DMS153 (cell line): ENCODE data around the gene TBX5.

ENCODE experiments used
- DNase-seq: peaks from one replicate; lab custom pipeline; 2025; lab: John Stamatoyannopoulos, UW

TBX5 gene

GRCh38 chr12:114405519-114406271, at the start of gene TBX5:
Gene TBX5, minus strand, starts transcription at chr12:114406144. Its CDS starts 2,246 bp downstream, at chr12:114403898.
- no peak for DNase-seq

- DNase-seq, result no peak
These were observed 45.7 kb upstream of the TBX5 start for GRCh38 chr12:114451657-114452056.

DNA sequence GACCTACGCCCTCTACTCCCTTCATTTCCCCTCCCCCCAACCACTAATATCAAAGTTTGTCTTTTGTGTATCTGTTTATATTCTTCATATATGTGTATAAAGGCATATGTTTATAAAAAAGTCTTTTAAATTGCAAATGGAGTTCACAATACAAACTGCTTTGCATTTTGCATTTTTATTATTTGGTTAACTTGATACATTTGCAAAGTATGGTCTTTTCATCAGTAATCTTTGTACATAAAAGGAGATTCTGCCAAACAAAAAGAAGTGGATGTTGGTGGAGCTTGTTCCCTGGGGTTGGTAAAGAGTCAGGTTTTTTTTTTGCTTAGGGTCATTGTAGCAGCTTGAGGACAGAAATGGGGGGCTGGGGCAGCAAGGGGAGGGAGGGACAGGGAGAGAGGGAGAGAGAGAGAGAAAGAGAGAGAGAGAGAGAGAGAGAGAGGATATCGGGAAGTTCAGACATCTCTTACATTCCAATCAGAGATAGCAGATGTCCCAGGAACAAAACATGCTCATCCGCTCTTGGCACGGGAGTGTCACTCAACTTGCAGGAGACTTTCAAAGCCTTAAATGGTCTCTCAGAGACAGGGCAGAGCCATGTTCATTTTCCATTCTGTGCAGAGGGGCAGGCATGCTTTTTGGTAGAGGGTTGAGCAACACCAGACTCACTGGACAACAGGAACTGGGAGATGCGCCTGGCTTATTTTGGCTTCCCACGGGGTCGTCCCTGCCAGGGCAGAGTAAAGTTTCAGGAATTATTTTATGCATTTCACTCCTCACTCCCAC, 44.8 kb upstream of the TBX5 start:
- DNase-seq, result no peak

- no peak for DNase-seq
These were observed 44.1 kb upstream of the TBX5 start for GRCh38 chr12:114450019-114450418.

DNA sequence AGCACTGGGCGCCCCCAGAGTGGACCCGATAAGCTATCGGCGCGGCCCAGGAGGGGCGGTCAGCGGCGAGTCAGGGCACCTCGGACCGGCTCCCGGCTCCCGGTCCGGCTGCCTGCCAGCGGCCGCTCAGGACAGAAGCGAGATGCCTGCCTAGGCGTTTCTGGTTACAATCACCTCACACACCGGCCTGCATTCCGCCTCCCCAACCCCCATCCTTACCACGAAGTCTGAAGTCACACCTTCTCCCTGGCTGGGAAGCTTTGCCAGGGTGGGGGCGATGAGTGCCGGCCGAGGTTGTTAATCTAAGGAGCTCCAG, 42.6 kb upstream of the TBX5 start:
- no peak for DNase-seq

DNA sequence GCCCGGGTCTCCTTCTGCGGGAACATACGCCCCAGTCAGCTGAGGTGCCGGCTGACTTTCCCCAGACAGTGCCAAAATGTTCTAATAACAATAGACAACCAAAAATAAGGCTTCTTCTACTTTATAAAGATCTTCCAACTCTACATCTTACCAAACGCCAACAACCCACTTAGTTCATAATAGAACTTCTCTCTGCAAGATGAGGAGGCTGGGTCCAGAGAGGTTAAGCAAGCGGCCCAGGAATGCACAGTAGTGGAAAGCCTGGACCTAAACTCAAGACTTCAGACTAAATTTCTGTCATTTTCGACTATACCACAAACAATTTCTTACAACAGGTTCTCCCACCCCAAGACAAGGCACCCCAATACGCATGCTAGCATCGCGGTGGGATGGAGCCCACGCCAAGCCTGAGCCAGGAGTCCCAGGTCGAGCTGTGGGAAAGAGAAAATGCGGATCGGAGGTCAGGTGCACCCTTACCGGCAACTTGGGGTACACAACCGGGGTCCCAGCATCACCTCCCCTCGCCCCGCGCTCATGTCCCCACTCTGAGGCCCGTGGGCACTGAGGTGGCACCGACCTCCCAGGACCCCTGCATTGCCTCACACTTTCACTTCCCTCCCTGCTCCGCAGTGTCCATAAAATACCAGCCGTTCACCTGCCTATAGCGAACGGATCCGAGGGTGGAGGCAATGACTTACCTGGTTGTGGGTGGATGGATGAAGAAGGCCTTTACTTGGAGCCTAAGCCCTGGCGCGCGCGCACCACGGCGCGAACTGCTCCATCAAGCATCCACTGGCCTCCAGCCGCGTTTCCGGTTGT, 42.1 kb upstream of the TBX5 start:
- DNase-seq, result no peak

DNA sequence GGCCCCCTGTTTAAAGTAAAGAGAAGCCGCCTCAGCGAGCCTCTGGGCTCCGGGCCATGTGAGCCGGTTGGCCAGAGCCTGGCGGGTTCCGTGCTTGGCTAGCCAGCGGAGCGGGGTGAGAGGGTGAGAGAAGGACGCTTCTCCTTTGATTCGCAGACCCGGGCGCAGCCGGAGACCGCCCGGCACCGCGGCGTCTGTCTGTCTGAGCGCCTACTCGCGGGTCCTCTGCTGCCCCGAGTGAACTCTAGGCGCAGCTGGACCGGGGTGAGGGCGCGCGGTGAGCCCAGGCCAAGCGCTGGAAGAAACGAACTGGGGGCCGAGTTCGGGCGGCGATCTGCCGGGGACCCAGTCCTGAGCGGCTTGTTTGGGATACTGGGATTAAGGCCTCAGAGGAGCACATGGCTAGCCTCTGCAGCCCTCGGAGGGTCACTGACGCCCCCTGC, 41.4 kb upstream of the TBX5 start:
- no peak for DNase-seq

DNA sequence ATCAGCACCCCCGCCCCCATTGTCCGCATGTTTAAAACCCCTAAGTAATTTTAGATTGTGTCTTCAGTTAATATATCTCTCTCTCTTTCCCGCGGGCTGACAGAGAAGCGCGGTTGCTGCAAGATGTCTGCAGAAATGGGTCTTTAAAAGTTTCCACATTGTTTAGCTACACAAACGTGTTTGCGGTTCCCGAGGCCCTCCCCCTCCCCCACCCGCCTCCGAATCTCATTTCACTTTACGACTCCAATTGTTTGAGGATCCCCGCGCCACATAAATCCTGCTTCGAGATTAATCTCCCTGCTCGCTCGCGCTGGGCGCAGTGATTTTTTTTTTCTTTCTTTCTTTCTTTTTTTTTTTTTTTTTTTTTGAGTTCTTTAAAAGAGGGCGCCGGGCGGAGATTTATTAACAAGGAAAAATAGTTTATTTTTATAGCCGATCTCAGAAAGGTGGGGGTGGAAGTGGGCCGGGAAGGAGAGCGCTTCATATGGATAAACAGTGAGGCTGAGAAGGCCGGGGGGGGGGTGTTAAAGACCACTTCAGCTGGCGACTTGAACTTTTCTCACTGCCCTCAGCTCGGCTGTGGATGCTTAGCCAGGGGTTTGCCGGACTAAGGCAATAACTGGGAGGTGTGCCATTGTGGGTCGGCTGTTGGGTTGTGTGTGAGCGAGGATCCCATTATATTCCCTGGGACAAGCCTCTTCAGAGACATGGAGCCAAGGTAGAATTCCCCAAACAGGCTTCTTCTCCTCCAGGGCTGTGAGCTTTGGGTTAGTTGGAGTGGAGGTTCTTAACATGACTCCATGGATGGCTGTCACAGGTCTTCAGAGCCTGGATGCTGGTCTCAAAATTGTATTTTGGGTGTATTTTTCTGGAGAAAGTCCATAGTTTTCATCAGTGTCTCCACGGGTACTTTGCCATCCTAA, 39.7 kb upstream of the TBX5 start:
- no peak for DNase-seq

DNA sequence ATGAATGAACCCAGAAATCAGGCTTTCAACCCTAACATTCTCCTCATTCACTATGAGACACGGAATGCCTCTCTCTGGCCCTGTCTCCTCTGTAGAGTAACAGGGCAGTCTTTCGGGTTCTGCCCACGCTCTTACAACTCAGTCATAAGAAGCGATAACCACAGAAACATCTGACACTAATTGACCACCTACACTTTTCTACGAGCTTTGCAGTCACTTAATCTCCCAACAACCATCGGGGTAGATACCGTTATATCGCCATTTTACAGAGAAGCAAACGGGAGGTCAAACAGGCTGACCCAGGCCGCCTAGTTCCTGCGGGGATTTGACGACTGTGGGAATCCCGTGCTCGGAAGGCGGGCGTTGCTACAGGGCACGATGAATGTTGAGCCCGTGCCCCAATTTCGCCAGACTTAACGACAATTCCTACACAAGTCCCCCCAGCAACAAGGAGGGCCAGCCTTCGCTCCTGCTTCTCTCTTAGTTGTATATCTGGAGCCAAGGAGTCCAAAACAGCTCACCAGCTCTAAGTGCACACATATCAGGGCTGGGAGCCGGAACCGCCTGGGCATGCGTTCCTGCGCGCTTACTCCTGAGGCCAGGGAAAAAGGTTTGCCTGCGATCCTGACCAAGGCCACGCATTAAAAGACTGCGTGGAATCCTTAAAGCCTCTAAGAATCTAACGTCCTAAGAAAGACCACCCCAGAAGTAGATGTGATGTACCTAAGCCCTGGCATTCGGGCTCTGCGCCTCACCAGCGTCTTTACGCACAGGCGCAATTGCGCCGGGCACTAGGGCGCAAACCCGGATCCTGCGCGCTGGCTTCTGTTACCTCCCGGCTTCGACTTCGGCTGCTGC, 38.7 kb upstream of the TBX5 start:
- no peak for DNase-seq

- no peak for DNase-seq
These were observed 37.9 kb upstream of the TBX5 start for GRCh38 chr12:114443607-114444421.

GRCh38 chr12:114442578-114442977, 36.6 kb upstream of the TBX5 start:
- DNase-seq, result no peak

GRCh38 chr12:114441545-114441944, 35.6 kb upstream of the TBX5 start:
- no peak for DNase-seq

DNA sequence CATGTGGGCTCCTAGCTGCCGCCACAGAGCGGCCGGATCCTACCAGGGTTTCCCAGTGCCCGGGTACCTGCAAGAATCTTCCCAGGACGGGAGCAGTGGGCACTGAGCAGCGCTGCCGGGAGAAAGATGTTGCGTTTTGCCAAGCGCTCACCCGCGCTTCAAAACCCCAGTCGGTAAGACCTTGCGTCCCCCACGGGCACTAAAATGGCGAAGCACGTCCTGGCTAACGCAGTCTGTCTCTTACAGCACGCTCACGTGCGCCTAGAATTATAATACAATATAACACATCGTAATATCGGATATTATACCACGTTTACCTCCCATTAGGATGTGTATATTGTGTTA, 35.1 kb upstream of the TBX5 start:
- DNase-seq, result no peak

DNA sequence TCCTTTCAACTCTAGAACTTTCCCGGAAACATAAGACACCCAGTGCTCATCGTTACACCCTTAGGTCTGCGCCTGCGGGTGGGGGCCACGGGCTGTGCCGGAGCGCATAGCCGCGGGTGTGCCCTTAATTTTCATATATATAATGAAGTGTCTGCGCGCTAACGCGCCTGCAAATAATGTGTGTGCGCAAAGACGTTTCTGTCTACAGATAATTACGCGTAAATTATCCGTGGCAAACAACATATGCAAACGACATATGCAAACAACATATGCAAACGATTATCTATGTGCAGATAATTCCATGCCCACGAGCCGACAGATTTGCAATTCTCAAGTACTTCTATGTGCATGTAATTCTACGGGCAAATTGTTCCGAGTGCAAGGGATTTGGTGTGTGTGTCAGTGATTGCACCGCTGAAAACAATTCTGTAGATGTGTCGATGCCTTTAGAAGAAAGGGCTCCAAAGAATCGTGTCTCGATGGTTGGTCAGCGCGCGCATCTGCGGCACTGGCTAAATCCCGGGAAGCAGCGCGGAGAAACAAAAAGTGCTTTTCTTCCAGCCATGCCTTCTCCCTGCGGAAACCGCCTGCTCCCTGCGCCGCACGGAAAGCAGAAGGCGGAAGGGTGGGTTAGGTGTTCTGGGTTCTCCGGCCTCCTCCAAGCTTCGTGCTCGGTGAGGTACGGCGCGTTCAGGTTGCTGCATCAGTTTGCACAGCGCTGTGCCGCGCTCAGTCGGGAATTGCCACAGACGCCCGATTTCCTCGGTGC, 34.5 kb upstream of the TBX5 start:
- DNase-seq, result no peak

DNA sequence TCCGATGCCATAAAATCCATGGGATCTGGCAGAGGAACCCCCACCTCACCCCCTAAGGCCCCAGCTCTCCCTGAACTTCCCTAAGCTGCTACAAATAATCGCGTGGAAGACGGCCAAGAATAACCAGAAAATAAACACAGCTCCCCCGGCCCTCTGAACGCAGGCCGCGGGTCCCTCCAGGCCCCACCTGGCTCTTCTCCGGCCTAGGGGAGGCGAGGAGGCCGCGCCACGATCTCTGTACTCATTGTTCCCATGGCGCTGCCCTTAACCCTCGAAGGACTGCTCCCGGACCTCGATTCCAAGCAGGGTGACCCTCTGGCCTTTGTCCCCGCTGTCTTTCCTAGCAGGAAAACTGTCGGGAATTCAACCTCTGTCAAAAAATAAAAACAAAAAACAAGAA, 33.9 kb upstream of the TBX5 start:
- no peak for DNase-seq

- DNase-seq, result no peak
These were observed 33.3 kb upstream of the TBX5 start for GRCh38 chr12:114439261-114439683.

DNA sequence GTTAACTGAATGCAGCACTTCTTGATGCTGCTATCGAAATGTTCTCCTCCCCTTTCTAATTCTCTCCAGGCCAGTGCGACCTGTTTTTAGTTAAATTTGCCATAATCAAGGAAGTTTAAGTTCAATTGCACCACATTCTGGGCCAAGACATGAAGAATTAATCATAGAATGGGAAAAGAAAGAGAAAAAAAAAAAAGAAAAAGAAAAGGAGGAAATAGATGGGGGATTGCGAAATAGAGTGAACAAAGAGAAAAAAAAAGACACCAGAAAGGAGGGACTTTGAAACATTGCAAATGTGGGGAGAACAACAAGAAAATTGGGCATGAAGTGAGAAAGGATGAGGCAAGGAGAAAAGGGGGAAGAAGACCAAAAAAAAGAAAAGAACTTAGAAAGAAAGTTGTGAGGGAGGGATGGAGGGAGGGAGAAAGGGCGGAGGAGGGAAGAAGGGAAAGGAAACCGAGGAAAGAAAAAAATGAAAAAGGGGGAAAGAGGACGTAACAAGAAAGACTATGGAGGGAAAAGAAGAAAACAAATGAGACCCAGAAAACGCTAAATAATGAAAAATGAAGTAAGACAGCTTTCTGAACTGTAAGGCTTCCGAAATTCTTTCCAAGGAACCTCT, 32.8 kb upstream of the TBX5 start:
- DNase-seq, result no peak

DNA sequence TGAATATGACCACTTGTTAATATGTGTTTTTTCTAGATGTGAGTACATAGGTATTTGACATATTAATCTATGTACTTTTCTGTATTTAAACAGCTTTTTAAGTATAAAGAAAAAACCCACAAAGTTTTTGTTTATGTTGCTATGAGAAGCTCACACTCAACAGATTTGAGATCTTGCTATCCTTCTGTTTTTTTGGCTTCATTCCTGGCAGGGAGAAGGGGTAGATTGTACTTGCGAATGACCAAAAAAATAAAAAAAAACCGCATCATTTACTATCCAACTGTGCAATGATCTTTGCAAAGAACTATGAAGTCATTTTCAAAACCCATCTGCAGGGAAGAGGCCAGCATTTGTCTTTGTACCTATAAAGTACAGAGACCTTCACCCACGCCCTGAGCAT, 28.4 kb upstream of the TBX5 start:
- no peak for DNase-seq

GRCh38 chr12:114431902-114432301, 26.0 kb upstream of the TBX5 start:
- DNase-seq, result no peak
